HL-60/S4 (cell line): ENCODE results near the gene MGAT5B.
"Not testable (repeated sequence)": the region's sequence is repeated elsewhere in the genome, so short reads cannot be mapped to it uniquely, and the experiment has no call there.

Experiments
- in situ Hi-C: fragments of 300-500 bp; cut with MboI; formaldehyde crosslinking; loops from 2 replicates; pipeline ENCODE4 v1.14.3; 2022; ENCODE audit warnings: low sequenced_read_pairs

MGAT5B gene

GRCh38 chr17:76968707-76969597 lies 100.7 kb downstream of the MGAT5B start:
- in situ Hi-C loops, result no loop called here

- in situ Hi-C loops, result no loop called here
These were observed 101.5 kb downstream of the MGAT5B start for GRCh38 chr17:76969598-76970172.

- in situ Hi-C loops, result not testable (repeated sequence)
These were observed 102.0 kb downstream of the MGAT5B start for GRCh38 chr17:76970228-76970627.

GRCh38 chr17:76972046-76972641 lies 103.9 kb downstream of the MGAT5B start:
- in situ Hi-C loops, result no loop called here

- in situ Hi-C loops, result no loop called here
These were observed 104.8 kb downstream of the MGAT5B start for GRCh38 chr17:76973040-76973439.

GRCh38 chr17:76974721-76975120 lies 106.5 kb downstream of the MGAT5B start:
- in situ Hi-C loops, result no loop called here

GRCh38 chr17:76978050-76978449 lies 109.8 kb downstream of the MGAT5B start:
- in situ Hi-C loops, result not testable (repeated sequence)

GRCh38 chr17:76981545-76982295 lies 113.5 kb downstream of the MGAT5B start:
- in situ Hi-C loops, result no loop called here

- in situ Hi-C loops, result no loop called here
These were observed 114.3 kb downstream of the MGAT5B start for GRCh38 chr17:76982408-76983074.

- in situ Hi-C loops, result no loop called here
These were observed 115.0 kb downstream of the MGAT5B start for GRCh38 chr17:76983075-76983775.

GRCh38 chr17:76986365-76986764 lies 118.2 kb downstream of the MGAT5B start:
- in situ Hi-C loops, result no loop called here

- in situ Hi-C loops, result no loop called here
These were observed 119.4 kb downstream of the MGAT5B start for GRCh38 chr17:76987486-76988093.

- in situ Hi-C loops, result no loop called here
These were observed 120.6 kb downstream of the MGAT5B start for GRCh38 chr17:76988796-76989195.

GRCh38 chr17:76989519-76989918 lies 121.3 kb downstream of the MGAT5B start:
- in situ Hi-C loops, result no loop called here

- in situ Hi-C loops, result no loop called here
These were observed 124.7 kb downstream of the MGAT5B start for GRCh38 chr17:76992891-76993290.

- in situ Hi-C loops, result no loop called here
These were observed 125.4 kb downstream of the MGAT5B start for GRCh38 chr17:76993651-76994050.

- in situ Hi-C loops, result no loop called here
These were observed 126.0 kb downstream of the MGAT5B start for GRCh38 chr17:76994237-76994637.

- in situ Hi-C loops, result no loop called here
These were observed 127.3 kb downstream of the MGAT5B start for GRCh38 chr17:76995387-76996105.
